Osteocyte (in vitro differentiated cells): Measurements from ENCODE around the gene SHC4. TPM values are rescaled to one million over a fixed set of nuclear protein-coding genes. Genes with fewer than 3 reads are reported as not detected.

Source experiments
- DNase-seq: peaks from one replicate; pipeline ENCODE4 v3.0.0; 2021; ENCODE audit warnings: mixed read lengths; ENCODE audit not compliant: unreplicated experiment; ENCODE audit errors: extremely low spot score
- H3K27ac Mint-ChIP-seq: one replicate; pipeline ENCODE4 v1.8.0; 2021; ENCODE audit warnings: mild to moderate bottlenecking, mixed read lengths; ENCODE audit not compliant: unreplicated experiment
- H3K27me3 Mint-ChIP-seq: one replicate; pipeline ENCODE4 v1.8.0; 2021; ENCODE audit warnings: mixed read lengths; ENCODE audit not compliant: unreplicated experiment
- H3K36me3 Mint-ChIP-seq: one replicate; pipeline ENCODE4 v1.8.0; 2021; ENCODE audit warnings: mixed read lengths; ENCODE audit not compliant: unreplicated experiment
- H3K4me1 Mint-ChIP-seq: one replicate; pipeline ENCODE4 v1.8.0; 2021; ENCODE audit warnings: mixed read lengths; ENCODE audit not compliant: unreplicated experiment
- H3K4me3 Mint-ChIP-seq: one replicate; pipeline ENCODE4 v1.8.0; 2021; ENCODE audit warnings: mild to moderate bottlenecking, moderate library complexity, mixed read lengths; ENCODE audit not compliant: unreplicated experiment
- H3K9me3 Mint-ChIP-seq: one replicate; pipeline ENCODE4 v1.8.0; 2021; ENCODE audit warnings: mixed read lengths; ENCODE audit not compliant: unreplicated experiment
- total RNA-seq: library from RNA; stranded (reverse); gene quantifications from 2 replicates; pipeline ENCODE4 v1.2.1, GENCODE V29; 2021
- TF ChIP-seq, protein P1 (sequence below): fragments of 200-600 bp; sonication (generic); IDR thresholded peaks from 2 replicates; pipeline ENCODE4 v1.5.0; 2021; ENCODE audit warnings: antibody characterized with exemption, mild to moderate bottlenecking, moderate library complexity

The SHC4 gene
- total RNA-seq, 1 donor from 2014 or later, result 4.2 TPM

DNA sequence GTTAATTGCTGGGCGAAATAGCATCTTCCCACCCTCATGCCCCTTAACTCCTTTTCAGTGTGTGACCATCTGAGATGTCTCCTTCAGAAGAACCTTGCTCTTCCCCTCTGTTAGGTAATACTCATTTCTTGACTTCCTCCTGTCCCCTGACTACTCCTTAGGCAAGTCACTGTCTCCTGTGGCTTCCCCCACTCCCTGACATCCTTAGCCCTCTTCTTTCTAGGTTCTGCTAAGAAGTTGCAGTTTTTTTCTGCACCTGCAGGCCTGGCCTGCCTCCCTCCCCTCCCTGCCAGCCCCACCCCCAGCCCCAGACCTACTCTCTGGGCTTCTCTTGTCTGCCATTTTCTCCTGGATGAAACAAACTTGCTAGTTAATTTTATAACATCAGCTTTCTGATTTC is 101.0 kb downstream of the SHC4 start:
- no peaks in the 10 kb centered on the region for H3K27me3 Mint-ChIP-seq
- no peak overlapping the region for H3K4me3 Mint-ChIP-seq
- TF ChIP-seq, protein P1, sequence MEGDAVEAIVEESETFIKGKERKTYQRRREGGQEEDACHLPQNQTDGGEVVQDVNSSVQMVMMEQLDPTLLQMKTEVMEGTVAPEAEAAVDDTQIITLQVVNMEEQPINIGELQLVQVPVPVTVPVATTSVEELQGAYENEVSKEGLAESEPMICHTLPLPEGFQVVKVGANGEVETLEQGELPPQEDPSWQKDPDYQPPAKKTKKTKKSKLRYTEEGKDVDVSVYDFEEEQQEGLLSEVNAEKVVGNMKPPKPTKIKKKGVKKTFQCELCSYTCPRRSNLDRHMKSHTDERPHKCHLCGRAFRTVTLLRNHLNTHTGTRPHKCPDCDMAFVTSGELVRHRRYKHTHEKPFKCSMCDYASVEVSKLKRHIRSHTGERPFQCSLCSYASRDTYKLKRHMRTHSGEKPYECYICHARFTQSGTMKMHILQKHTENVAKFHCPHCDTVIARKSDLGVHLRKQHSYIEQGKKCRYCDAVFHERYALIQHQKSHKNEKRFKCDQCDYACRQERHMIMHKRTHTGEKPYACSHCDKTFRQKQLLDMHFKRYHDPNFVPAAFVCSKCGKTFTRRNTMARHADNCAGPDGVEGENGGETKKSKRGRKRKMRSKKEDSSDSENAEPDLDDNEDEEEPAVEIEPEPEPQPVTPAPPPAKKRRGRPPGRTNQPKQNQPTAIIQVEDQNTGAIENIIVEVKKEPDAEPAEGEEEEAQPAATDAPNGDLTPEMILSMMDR, result no peak
- no peaks in the 10 kb centered on the region for H3K9me3 Mint-ChIP-seq
- H3K27ac Mint-ChIP-seq, result no peak overlapping the region
- no peaks in the 10 kb centered on the region for H3K36me3 Mint-ChIP-seq
- DNase-seq, result no peak
- H3K4me1 Mint-ChIP-seq, result peaks cover 38% of the 10 kb centered on the region

DNA sequence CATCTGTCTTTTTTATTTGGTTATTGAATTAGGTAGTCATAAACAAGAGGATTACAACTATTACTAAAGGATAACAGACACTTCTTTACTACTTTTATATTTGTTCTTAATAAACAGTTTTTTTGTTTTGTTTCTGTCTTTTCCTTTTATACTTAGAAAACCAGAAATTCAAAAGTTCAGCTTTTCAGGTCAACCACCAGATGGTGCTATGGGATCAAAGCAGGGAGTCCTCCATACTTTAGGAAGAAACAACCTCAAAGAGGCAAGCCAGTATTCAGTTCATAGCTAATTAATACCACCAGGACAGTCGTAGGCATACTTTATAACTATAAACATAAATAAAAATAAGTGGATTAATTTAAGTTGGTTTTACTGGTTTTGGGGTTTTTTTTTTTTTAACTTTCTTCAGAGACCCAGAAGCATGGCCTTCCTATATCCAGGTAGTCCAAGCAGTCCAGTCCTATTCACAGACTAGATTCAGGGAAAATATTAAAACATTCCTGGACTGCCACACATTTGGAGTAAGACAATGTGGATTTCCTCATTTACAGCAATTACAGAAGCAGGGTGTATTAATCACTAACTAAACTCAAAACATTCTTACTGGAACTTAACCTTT is 101.8 kb downstream of the SHC4 start:
- peaks cover 42% of the 10 kb centered on the region for H3K4me1 Mint-ChIP-seq
- no peaks in the 10 kb centered on the region for H3K9me3 Mint-ChIP-seq
- no peaks in the 10 kb centered on the region for H3K27me3 Mint-ChIP-seq
- DNase-seq, result no peak
- H3K36me3 Mint-ChIP-seq, result no peaks in the 10 kb centered on the region
- H3K4me3 Mint-ChIP-seq, result no peak overlapping the region
- TF ChIP-seq, protein P1, result peak; percentile 90
- H3K27ac Mint-ChIP-seq, result no peak overlapping the region

GRCh38 chr15:48859426-48859825 is 104.3 kb downstream of the SHC4 start:
- no peak overlapping the region for H3K4me3 Mint-ChIP-seq
- H3K9me3 Mint-ChIP-seq, result no peaks in the 10 kb centered on the region
- H3K27ac Mint-ChIP-seq, result no peak overlapping the region
- TF ChIP-seq, protein P1, result no peak
- no peak for DNase-seq
- H3K4me1 Mint-ChIP-seq, result peaks cover 44% of the 10 kb centered on the region
- no peaks in the 10 kb centered on the region for H3K36me3 Mint-ChIP-seq
- no peaks in the 10 kb centered on the region for H3K27me3 Mint-ChIP-seq

GRCh38 chr15:48858401-48858800 is 105.3 kb downstream of the SHC4 start:
- H3K4me3 Mint-ChIP-seq, result no peak overlapping the region
- peaks cover 4% of the 10 kb centered on the region for H3K9me3 Mint-ChIP-seq
- peak overlapping the region; percentile 73 for H3K27ac Mint-ChIP-seq
- H3K36me3 Mint-ChIP-seq, result no peaks in the 10 kb centered on the region
- no peak for DNase-seq
- H3K4me1 Mint-ChIP-seq, result peaks cover 43% of the 10 kb centered on the region
- no peaks in the 10 kb centered on the region for H3K27me3 Mint-ChIP-seq
- TF ChIP-seq, protein P1, result no peak

GRCh38 chr15:48856942-48857341 is 106.8 kb downstream of the SHC4 start:
- H3K9me3 Mint-ChIP-seq, result peaks cover 4% of the 10 kb centered on the region

More at GRCh38 chr15:48856942-48857341, 106.8 kb downstream of the SHC4 start:
- H3K27ac Mint-ChIP-seq, result peak overlapping the region; percentile 70
- TF ChIP-seq, protein P1, result no peak
- no peak overlapping the region for H3K4me3 Mint-ChIP-seq
- no peaks in the 10 kb centered on the region for H3K27me3 Mint-ChIP-seq
- no peak for DNase-seq
- H3K36me3 Mint-ChIP-seq, result peaks cover 2% of the 10 kb centered on the region
- H3K4me1 Mint-ChIP-seq, result peaks cover 43% of the 10 kb centered on the region
